Left kidney (tissue), 2 donors: ENCODE results near the gene SLC25A22. TPM values are rescaled to one million over a fixed set of nuclear protein-coding genes. Genes with fewer than 3 reads are reported as not detected.

Experiments used
- DNase-seq: peaks from one replicate; pipeline ENCODE4 v3.0.0-alpha.2; 2013
- polyA plus RNA-seq: library from polyadenylated mRNA; unstranded; fragments of 120-200 nt; gene quantifications from one replicate; pipeline ENCODE4 v1.2.1, GENCODE V29; 2013; ENCODE audit not compliant: insufficient read length

SLC25A22 gene
- polyA plus RNA-seq, 1 donor = 13.0 TPM

GRCh38 chr11:803770-804598, 5.9 kb upstream of the SLC25A22 start:
- DNase-seq = no peak

GRCh38 chr11:803467-803742, 5.3 kb upstream of the SLC25A22 start:
- no peak for DNase-seq

- DNase-seq = no peak
These were observed 4.8 kb upstream of the SLC25A22 start for GRCh38 chr11:802693-803466.

- DNase-seq = no peak
These were observed 4.0 kb upstream of the SLC25A22 start for GRCh38 chr11:802018-802617.

GRCh38 chr11:801097-801780, 3.2 kb upstream of the SLC25A22 start:
- no peak for DNase-seq

GRCh38 chr11:800473-800872, 2.4 kb upstream of the SLC25A22 start:
- DNase-seq = no peak

- DNase-seq = no peak
These were observed 1.7 kb upstream of the SLC25A22 start for GRCh38 chr11:799641-800316.

GRCh38 chr11:797296-798092, 587 bp downstream of the SLC25A22 start:
- DNase-seq = no peak

- no peak for DNase-seq
These were observed 1.4 kb downstream of the SLC25A22 start for GRCh38 chr11:796565-797295.

GRCh38 chr11:795634-796564, 2.2 kb downstream of the SLC25A22 start:
- DNase-seq = no peak

GRCh38 chr11:794766-795633, 3.1 kb downstream of the SLC25A22 start:
- no peak for DNase-seq

GRCh38 chr11:794013-794765, 3.9 kb downstream of the SLC25A22 start:
- DNase-seq = no peak

GRCh38 chr11:793556-793955, 4.5 kb downstream of the SLC25A22 start:
- DNase-seq = no peak

- DNase-seq = no peak
These were observed 5.2 kb downstream of the SLC25A22 start for GRCh38 chr11:792873-793272.

GRCh38 chr11:792535-792821, 5.6 kb downstream of the SLC25A22 start:
- DNase-seq = no peak

- no peak for DNase-seq
These were observed 6.2 kb downstream of the SLC25A22 start for GRCh38 chr11:791658-792534.
